ENCODE data around the gene PCID2. TPM values are rescaled to one million over a fixed set of nuclear protein-coding genes. Genes with fewer than 3 reads are reported as not detected.

PCID2 gene
- total and polyA plus RNA-seq, 11 donors, result 30.0 to 60.2 (median 45.2) TPM

DNA sequence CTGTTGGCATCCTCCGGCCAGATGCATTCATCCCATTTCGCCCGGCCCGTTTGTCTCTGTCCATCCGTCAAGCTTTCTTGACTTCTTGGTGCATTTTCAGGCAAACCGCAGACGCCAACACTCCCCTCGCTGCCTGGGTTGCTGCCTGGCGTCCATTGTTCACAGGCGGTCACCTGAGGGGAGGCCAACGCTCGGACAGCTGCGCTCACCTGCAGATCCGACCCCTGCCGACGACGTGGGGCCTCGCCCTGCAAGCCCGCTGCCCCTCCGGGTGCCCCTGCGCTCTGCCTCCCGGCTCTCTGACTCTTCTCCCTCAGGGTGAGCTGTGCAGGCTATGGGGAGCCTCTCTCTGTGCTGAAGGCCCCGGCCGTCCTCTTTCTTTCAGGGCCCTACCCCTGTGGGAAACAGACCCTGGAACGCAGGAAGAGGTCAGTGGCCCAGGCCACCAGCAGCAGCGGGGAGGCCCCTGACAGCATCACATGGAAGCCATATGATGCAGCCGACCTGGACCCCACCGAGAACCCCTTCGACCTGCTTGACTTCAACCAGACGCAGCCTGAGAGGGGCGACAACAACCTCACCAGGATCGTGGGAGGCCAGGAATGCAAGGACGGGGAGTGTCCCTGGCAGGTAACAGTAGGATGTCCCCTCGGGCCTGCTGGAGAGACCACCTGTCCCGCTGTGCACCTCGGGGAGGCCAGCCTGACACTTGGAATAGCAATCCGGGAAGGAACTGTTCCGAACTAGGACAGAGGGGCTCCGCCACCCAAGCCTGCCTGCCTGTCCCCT, 64.8 kb downstream of the PCID2 start:
- WGBS, 4 donors, result 84 to 90% (median 88%) methylated on average over 24 to 39 of the region's 39 CpGs
- Histone ChIP-seq H3K4me1 (no peaks in the 10 kb centered on the region), H3K27me3 (no peaks in the 10 kb centered on the region), H3K9me3 (no peaks in the 10 kb centered on the region), H3K4me3 (no peak overlapping the region), H3K27ac (no peak overlapping the region), H3K36me3 (peaks cover 0 to 12% (median 0%) of the 10 kb centered on the region in 9 donors)
- TF ChIP-seq POLR2A (IDR thresholded peaks at IDR 0.05), result no peak
- no peak for TF ChIP-seq CTCF (IDR thresholded peaks at IDR 0.05)
- ATAC-seq (no peak), DNase-seq (peak in 1 of 5 donors; percentile 15)
- intact Hi-C loops (cut with DNase I), result no loop called here

GRCh38 chr13:113142876-113143275, 65.6 kb downstream of the PCID2 start:
- Histone ChIP-seq H3K36me3 (peaks cover 0 to 12% (median 0%) of the 10 kb centered on the region in 9 donors), H3K27me3 (no peaks in the 10 kb centered on the region), H3K4me1 (no peaks in the 10 kb centered on the region), H3K9me3 (no peaks in the 10 kb centered on the region), H3K4me3 (no peak overlapping the region), H3K27ac (no peak overlapping the region)
- no peak for DNase-seq
- no peak for ATAC-seq
- no peak for TF ChIP-seq CTCF (IDR thresholded peaks at IDR 0.05)
- no peak for TF ChIP-seq POLR2A (IDR thresholded peaks at IDR 0.05)
- intact Hi-C loops (cut with DNase I), result no loop called here
- WGBS, 4 donors, result 84 to 89% (median 87%) methylated on average over 7 of the region's 7 CpGs

DNA sequence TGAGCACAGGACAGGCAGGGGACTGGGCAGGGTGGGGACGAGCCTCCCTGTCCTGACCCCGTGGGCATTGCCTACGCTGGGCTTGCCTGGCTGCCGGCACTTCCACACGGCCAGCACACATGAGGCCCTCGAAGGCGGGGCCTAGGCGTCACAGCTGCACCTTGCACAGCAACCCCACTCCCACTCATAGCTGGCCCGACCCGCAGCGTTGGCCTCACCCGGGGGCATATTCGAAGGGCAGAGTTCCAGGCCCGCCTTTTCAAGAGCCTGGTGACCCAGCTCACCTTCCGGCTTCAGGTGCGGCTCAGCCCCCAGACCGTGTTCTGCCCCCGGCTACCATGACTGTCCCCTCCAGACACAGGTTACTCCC, 66.9 kb downstream of the PCID2 start:
- Histone ChIP-seq H3K4me1 (no peaks in the 10 kb centered on the region), H3K4me3 (no peak overlapping the region), H3K27me3 (no peaks in the 10 kb centered on the region), H3K9me3 (no peaks in the 10 kb centered on the region), H3K36me3 (peaks cover 0 to 12% (median 0%) of the 10 kb centered on the region in 9 donors), H3K27ac (no peak overlapping the region)
- TF ChIP-seq CTCF (IDR thresholded peaks at IDR 0.05) (no peak), POLR2A (IDR thresholded peaks at IDR 0.05) (no peak)
- intact Hi-C loops (cut with DNase I), result no loop called here
- ATAC-seq (no peak), DNase-seq (peak in 1 of 5 donors; percentile 7)
- WGBS, 4 donors, result 90 to 94% (median 92%) methylated on average over 16 to 18 of the region's 18 CpGs

DNA sequence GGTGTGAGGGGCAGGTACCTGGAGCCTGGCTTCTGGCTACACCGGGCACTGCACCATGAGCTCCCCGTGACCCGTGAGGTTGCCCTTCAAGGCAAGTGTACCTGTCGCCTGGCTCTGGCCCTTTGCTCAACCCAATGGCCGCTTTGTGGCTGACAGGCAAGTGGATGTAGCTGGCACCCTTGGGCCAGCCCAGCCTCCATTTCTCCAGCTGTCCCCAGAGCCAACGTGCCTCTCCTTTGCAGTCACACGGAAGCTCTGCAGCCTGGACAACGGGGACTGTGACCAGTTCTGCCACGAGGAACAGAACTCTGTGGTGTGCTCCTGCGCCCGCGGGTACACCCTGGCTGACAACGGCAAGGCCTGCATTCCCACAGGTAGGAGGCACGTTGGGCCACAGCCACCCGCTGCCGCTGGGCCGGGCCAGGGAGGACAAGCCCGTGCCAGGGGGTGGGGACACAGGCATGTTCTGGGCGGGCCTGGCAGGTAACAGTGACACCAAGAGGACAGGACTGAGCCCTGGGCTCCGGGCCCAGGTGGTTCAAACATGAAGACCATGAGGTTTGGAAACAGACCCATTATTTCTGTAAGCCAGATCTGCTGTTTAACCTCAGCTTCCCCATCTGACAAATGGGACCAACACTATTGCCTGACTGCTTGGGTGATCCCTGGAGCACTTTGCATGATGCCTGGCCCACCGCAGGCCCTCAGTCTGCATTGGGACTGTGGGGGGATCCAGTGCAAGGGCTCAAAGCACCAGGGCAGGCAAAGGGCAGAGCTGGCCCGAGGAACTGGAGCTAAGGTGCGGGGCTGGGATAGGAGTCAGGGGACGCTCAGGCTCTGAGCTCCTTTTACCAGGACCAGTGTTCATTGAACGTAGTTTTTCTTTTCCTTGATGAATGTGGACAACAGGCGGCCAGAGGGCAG, 67.5 kb downstream of the PCID2 start:
- DNase-seq (peak in 2 of 5 donors; percentile 13 to 56), ATAC-seq (no peak)
- H3K27ac ChIP-seq, result no peak overlapping the region
- H3K4me1 ChIP-seq, result no peaks in the 10 kb centered on the region
- TF ChIP-seq POLR2A (IDR thresholded peaks at IDR 0.05), result no peak
- TF ChIP-seq CTCF (IDR thresholded peaks at IDR 0.05), result no peak
- H3K9me3 ChIP-seq, result no peaks in the 10 kb centered on the region
- no peaks in the 10 kb centered on the region for H3K27me3 ChIP-seq
- WGBS, 4 donors, result 92 to 95% (median 95%) methylated on average over 23 to 26 of the region's 26 CpGs
- intact Hi-C loops (cut with DNase I), result no loop called here
- no peak overlapping the region for H3K4me3 ChIP-seq
- H3K36me3 ChIP-seq, result peaks cover 0 to 12% (median 0%) of the 10 kb centered on the region in 9 donors

All from heart left ventricle (tissue), 16 donors.